OCI-LY7 (cell line): Measurements from ENCODE around the gene GALNT12. TPM values are rescaled to one million over a fixed set of nuclear protein-coding genes. Genes with fewer than 3 reads are reported as not detected.
A peak's percentile ranks its signal among the peaks of the same experiment; 100 is the strongest.

Experiments used
- BruUV-seq: library from RNA; stranded (reverse); fragments of 400-500 nt; replicated peaks from 2 replicates; lab custom pipeline; 2021; lab: Mats Ljungman, UMichigan
- CTCF ChIA-PET: fragments of 300-600 bp; sonication (Branson Sonifier 250); formaldehyde crosslinking; loops from one replicate; lab custom pipeline; 2022; ENCODE audit warnings: antibody characterized with exemption; ENCODE audit not compliant: unreplicated experiment; lab: Charles Lee
- POLR2A ChIA-PET: fragments of 300-600 bp; sonication (Branson Sonifier 250); formaldehyde crosslinking; loops from one replicate; lab custom pipeline; 2022; ENCODE audit warnings: antibody characterized with exemption; lab: Charles Lee
- DNase-seq: peaks from one replicate; pipeline ENCODE4 v3.0.0-alpha.2; 2015; ENCODE audit warnings: low spot score
- H2AFZ ChIP-seq: fragments of 200-600 bp; sonication (generic), shearing (Covaris generic); 2 replicates; pipeline ENCODE4 v1.6.1; 2014; ENCODE audit warnings: mild to moderate bottlenecking, antibody characterized with exemption, low read length, moderate library complexity
- H3K27ac ChIP-seq: fragments of 200-600 bp; sonication (generic); 2 replicates; pipeline ENCODE4 v1.5.1; 2014; ENCODE audit warnings: mixed run types, low read depth, mild to moderate bottlenecking, moderate library complexity, low read length, inconsistent platforms; ENCODE audit not compliant: poor library complexity, severe bottlenecking
- H3K36me3 ChIP-seq: fragments of 200-600 bp; sonication (generic); 2 replicates; pipeline ENCODE4 v1.6.1; 2014; ENCODE audit warnings: mild to moderate bottlenecking, antibody characterized with exemption, low read length, moderate library complexity, mixed read lengths; ENCODE audit not compliant: insufficient read depth
- H3K4me1 ChIP-seq: fragments of 200-600 bp; sonication (generic); 2 replicates; pipeline ENCODE4 v1.5.1; 2014; ENCODE audit warnings: mild to moderate bottlenecking, low read length; ENCODE audit not compliant: insufficient read depth, poor library complexity, severe bottlenecking
- H3K4me2 ChIP-seq: fragments of 200-600 bp; sonication (generic); 2 replicates; pipeline ENCODE4 v1.6.1; 2014; ENCODE audit warnings: mild to moderate bottlenecking, low read length
- H3K4me3 ChIP-seq: fragments of 200-600 bp; sonication (generic); 2 replicates; pipeline ENCODE4 v1.5.1; 2014; ENCODE audit warnings: mild to moderate bottlenecking, low read depth, low read length; ENCODE audit not compliant: poor library complexity, severe bottlenecking
- H3K79me2 ChIP-seq: fragments of 200-600 bp; sonication (generic); 2 replicates; pipeline ENCODE4 v1.6.1; 2016; ENCODE audit warnings: low read depth, mild to moderate bottlenecking, low read length, moderate library complexity, mixed read lengths; ENCODE audit not compliant: insufficient read depth
- H3K9me2 ChIP-seq: fragments of 200-600 bp; sonication (generic); 2 replicates; pipeline ENCODE4 v1.6.1; 2016; ENCODE audit warnings: mild to moderate bottlenecking, low read length, mixed read lengths; ENCODE audit not compliant: insufficient read depth
- H3K9me3 ChIP-seq: fragments of 200-600 bp; sonication (generic); 2 replicates; pipeline ENCODE4 v1.6.1; 2014; ENCODE audit warnings: mild to moderate bottlenecking, mixed run types, low read length, mixed read lengths
- H4K20me1 ChIP-seq: fragments of 200-600 bp; sonication (generic); 2 replicates; pipeline ENCODE4 v1.6.1; 2014; ENCODE audit warnings: mild to moderate bottlenecking, antibody characterized with exemption, low read length, moderate library complexity, mixed read lengths; ENCODE audit not compliant: insufficient read depth
- EZH2phosphoT487 ChIP-seq: fragments of 200-600 bp; sonication (generic); IDR thresholded peaks from 2 replicates; pipeline ENCODE4 v1.6.1; 2018; ENCODE audit warnings: low read depth, borderline replicate concordance, mild to moderate bottlenecking, mixed run types, antibody characterized with exemption, low read length, moderate library complexity, mixed read lengths
- intact Hi-C: fragments of 100-400 bp; cut with micrococcal nuclease; formaldehyde crosslinking; loops from one replicate; pipeline ENCODE4 v1.10.0; 2022; ENCODE audit not compliant: unreplicated experiment
- total RNA-seq, 2 experiments: library from RNA; depleted of rRNA in 1 of 2; stranded (reverse); fragments of >200 nt in 1 of 2; shearing (Covaris generic) in 1 of 2; gene quantifications; 2 replicates each; pipeline ENCODE4 v1.2.3, GENCODE V29; 2014 to 2022
- TF ChIP-seq, protein P1 (sequence below): fragments of 200-600 bp; sonication (generic); conservative IDR thresholded peaks from 2 replicates; pipeline ENCODE4 v1.5.1; 2014; ENCODE audit warnings: mild to moderate bottlenecking, antibody characterized with exemption, low read length, moderate library complexity, mixed read lengths

Gene GALNT12
- total RNA-seq, 2 experiments from 2014 or later = 5.5 to 9.7 TPM

DNA sequence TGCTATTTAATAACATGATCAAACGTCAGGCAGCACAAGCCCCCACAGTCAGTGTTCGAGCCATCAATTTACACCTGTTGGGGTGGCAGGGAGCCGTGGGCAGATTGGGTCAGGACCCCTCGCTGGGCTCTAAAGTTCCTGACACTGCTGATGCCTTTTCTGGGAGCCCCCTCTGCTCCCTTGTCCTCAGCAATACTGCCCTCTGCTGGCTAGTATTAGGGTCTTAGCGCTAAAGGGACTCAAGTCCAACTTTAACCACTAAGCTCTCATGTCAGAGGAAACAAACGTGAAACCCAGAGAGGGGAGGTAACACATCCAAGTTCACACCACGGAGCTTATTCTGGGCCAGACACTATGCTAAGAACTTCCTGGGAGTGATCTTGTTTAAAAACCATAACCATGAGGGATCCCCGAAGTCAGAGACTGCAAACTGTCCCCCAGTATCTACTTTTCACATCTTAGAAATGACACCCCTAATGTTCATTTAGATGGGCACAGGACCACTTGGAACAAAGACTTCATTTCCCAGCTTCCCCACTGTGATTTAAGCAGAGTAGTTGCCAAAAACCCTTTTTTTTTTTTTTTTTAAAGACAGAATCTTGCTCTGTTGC is 31.5 kb upstream of the GALNT12 start:
- TF ChIP-seq, protein P1, sequence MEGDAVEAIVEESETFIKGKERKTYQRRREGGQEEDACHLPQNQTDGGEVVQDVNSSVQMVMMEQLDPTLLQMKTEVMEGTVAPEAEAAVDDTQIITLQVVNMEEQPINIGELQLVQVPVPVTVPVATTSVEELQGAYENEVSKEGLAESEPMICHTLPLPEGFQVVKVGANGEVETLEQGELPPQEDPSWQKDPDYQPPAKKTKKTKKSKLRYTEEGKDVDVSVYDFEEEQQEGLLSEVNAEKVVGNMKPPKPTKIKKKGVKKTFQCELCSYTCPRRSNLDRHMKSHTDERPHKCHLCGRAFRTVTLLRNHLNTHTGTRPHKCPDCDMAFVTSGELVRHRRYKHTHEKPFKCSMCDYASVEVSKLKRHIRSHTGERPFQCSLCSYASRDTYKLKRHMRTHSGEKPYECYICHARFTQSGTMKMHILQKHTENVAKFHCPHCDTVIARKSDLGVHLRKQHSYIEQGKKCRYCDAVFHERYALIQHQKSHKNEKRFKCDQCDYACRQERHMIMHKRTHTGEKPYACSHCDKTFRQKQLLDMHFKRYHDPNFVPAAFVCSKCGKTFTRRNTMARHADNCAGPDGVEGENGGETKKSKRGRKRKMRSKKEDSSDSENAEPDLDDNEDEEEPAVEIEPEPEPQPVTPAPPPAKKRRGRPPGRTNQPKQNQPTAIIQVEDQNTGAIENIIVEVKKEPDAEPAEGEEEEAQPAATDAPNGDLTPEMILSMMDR = peak; percentile 90
- no peak for TF ChIP-seq EZH2phosphoT487

DNA sequence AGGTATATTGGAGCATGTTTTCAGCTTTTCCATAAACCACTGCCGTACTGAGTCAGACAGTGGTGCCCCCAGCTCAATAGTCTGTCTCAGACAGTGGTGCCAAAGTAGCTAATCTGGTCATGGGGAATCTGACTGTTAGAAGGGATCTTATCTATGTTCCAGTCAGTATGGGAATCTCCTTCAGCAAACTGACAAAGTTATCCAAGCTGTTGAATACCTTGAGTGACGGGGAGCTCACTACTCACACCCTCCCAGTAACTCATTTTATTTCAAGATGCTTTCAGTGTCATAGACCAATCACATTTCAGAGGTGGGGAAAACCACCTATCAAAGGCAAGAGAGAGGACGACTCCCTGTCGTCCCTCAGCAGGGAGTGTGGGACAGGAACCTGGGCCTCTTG is 29.9 kb upstream of the GALNT12 start:
- Histone ChIP-seq H3K27ac (no peak overlapping the region), H3K9me2 (no peaks in the 10 kb centered on the region), H3K4me1 (no peaks in the 10 kb centered on the region), H4K20me1 (no peaks in the 10 kb centered on the region), H3K36me3 (peaks cover 8% of the 10 kb centered on the region; the same call in 1 of the 2 replicates), H3K4me2 (no peak overlapping the region), H3K9me3 (no peaks in the 10 kb centered on the region), H2AFZ (no peak overlapping the region), H3K79me2 (no peaks in the 10 kb centered on the region), H3K4me3 (no peak overlapping the region)
- intact Hi-C loops = loop anchor here (2.0 kb wide), 1 partner anchor 241 kb away; no protein-coding TSS in a partner anchor
- POLR2A ChIA-PET = no interaction called here
- CTCF ChIA-PET = no interaction called here
- TF ChIP-seq, protein P1 = no peak
- no peak for TF ChIP-seq EZH2phosphoT487
- no peak for DNase-seq
- no TSS peak for BruUV-seq

More for the DNA sequence above, 31.5 kb upstream of the GALNT12 start:
- H3K4me1 ChIP-seq = no peaks in the 10 kb centered on the region
- no TSS peak for BruUV-seq
- H3K9me2 ChIP-seq = no peaks in the 10 kb centered on the region
- POLR2A ChIA-PET = interaction anchor here (0.5 to 0.6 kb wide), 2 partner anchors 459 to 1580 kb away, joined by 3 read pairs; no protein-coding TSS in a partner anchor
- peaks cover 9% of the 10 kb centered on the region; the same call in 1 of the 2 replicates for H3K36me3 ChIP-seq
- CTCF ChIA-PET = interaction anchor here (0.6 kb wide), 1 partner anchor 206 kb away, joined by 3 read pairs; no protein-coding TSS in a partner anchor
- no peaks in the 10 kb centered on the region for H4K20me1 ChIP-seq
- no peak overlapping the region for H3K4me3 ChIP-seq
- H3K27ac ChIP-seq = no peak overlapping the region
- H3K79me2 ChIP-seq = no peaks in the 10 kb centered on the region
- intact Hi-C loops = loop anchor here (1.0 to 2.0 kb wide), 2 partner anchors 239 to 461 kb away; no protein-coding TSS in a partner anchor
- H2AFZ ChIP-seq = no peak overlapping the region
- no peaks in the 10 kb centered on the region for H3K9me3 ChIP-seq
- H3K4me2 ChIP-seq = no peak overlapping the region
- peak; percentile 72 for DNase-seq

DNA sequence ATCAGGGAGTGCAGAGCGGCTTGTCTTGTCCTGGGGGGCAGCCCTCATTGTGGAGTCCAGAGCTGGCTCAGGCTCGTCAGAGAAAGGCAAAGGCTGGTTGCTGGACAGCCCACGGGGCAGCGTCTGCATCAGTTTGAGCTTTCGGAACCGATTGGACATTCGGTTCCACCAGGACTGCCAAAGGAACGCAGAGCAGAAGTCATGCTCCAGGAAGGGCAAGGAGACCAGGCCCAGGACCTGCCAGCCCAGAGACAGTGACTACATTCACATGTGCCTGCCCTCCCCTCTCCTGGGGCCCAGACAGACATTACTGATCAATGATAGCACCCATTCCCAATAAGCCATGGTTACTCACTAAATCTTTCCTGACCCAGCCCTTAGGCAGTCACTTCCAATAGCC is 29.2 kb upstream of the GALNT12 start:
- no TSS peak for BruUV-seq
- H3K79me2 ChIP-seq = no peaks in the 10 kb centered on the region
- no peaks in the 10 kb centered on the region for H3K9me2 ChIP-seq
- H3K4me1 ChIP-seq = no peaks in the 10 kb centered on the region
- no peak overlapping the region for H2AFZ ChIP-seq
- no peaks in the 10 kb centered on the region for H4K20me1 ChIP-seq
- CTCF ChIA-PET = no interaction called here
- DNase-seq = no peak
- POLR2A ChIA-PET = interaction anchor here (1.3 kb wide), 1 partner anchor 14 kb away, joined by 3 read pairs; no protein-coding TSS in a partner anchor
- intact Hi-C loops = no loop called here
- no peak overlapping the region for H3K4me2 ChIP-seq
- no peak overlapping the region for H3K4me3 ChIP-seq
- H3K9me3 ChIP-seq = no peaks in the 10 kb centered on the region
- TF ChIP-seq, protein P1 = no peak
- TF ChIP-seq EZH2phosphoT487 = no peak
- no peak overlapping the region for H3K27ac ChIP-seq
- H3K36me3 ChIP-seq = peaks cover 1% of the 10 kb centered on the region; the same call in 1 of the 2 replicates
